Measurements from ENCODE around the gene KNDC1. TPM values are rescaled to one million over a fixed set of nuclear protein-coding genes. Genes with fewer than 3 reads are reported as not detected.

KNDC1 gene
- total and polyA plus RNA-seq, 2 experiments from 2014 or later, result 1.8 to 16.0 TPM

GRCh38 chr10:133154996-133155778, 4.8 kb upstream of the KNDC1 start:
- Histone ChIP-seq H3K36me3 (ENCODE audit: insufficient read depth) (no peaks in the 10 kb centered on the region), H3K4me2 (no peak overlapping the region), H3F3A (replicated peaks; ENCODE audit: low read depth) (peaks cover 17% of the 10 kb centered on the region; the same call in 1 of the 2 replicates), H3K27me3 (ENCODE audit: insufficient read depth) (no peaks in the 10 kb centered on the region), H3K27ac (ENCODE audit: low read depth) (no peak overlapping the region), H3K79me2 (replicated peaks; ENCODE audit: insufficient read depth) (no peaks in the 10 kb centered on the region), H4K20me1 (replicated peaks; ENCODE audit: insufficient read depth) (no peaks in the 10 kb centered on the region), H3K4me1 (ENCODE audit: insufficient read depth) (peaks cover 15% of the 10 kb centered on the region), H2AFZ (no peak overlapping the region; the same call in 1 of the 2 replicates), H3K4me3 (no peak overlapping the region), H3K9me2 (ENCODE audit: insufficient read depth) (0 out of 2 replicates have a peak, but pooled peaks cover 2% of the 10 kb centered on the region)
- H3K27me3 Mint-ChIP-seq (ENCODE audit: insufficient read depth, low read depth, poor library complexity), result peaks cover 8% of the 10 kb centered on the region
- no peak overlapping the region for H3K27ac Mint-ChIP-seq
- ATAC-seq, result no peak
- peaks cover 8% of the 10 kb centered on the region for H3K36me3 Mint-ChIP-seq (ENCODE audit: low read depth)
- peaks cover 32% of the 10 kb centered on the region for H3K4me1 Mint-ChIP-seq
- H3K9me3 Mint-ChIP-seq, result peaks cover 12% of the 10 kb centered on the region; the same call in 2 of the 3 replicates
- DNase-seq (ENCODE audit: low spot score), result no peak
- H3K4me3 Mint-ChIP-seq, result no peak overlapping the region; the same call in 2 of the 3 replicates
- no peak for TF ChIP-seq STAT1 (IDR thresholded peaks at IDR 0.05; ENCODE audit: unreplicated experiment)
- no peak for TF ChIP-seq POLR2AphosphoS5 (IDR thresholded peaks at IDR 0.05; ENCODE audit: low read depth)
- no peak for TF ChIP-seq NANOG (IDR thresholded peaks at IDR 0.05; ENCODE audit: borderline replicate concordance)
- TF ChIP-seq ZNF462 (CRISPR knock-in tag; IDR thresholded peaks at IDR 0.05), result no peak
- TF ChIP-seq ZNF331 (CRISPR knock-in tag; IDR thresholded peaks at IDR 0.05; ENCODE audit: low read depth), result no peak
- TF ChIP-seq CTCF (conservative IDR thresholded peaks at IDR 0.05; ENCODE audit: low read depth in 2 of 2), result no peak
- TF ChIP-seq ZNF114 (CRISPR knock-in tag; IDR thresholded peaks at IDR 0.05), result no peak
- no peak for TF ChIP-seq JUNB (IDR thresholded peaks at IDR 0.05; ENCODE audit: unreplicated experiment)
- TF ChIP-seq EZH2 (IDR thresholded peaks at IDR 0.05; ENCODE audit: low read depth, unreplicated experiment), result no peak
- TF ChIP-seq EZH2phosphoT487 (IDR thresholded peaks at IDR 0.05; ENCODE audit: unreplicated experiment), result no peak
- no peak for TF ChIP-seq CREB1 (CRISPR knock-in tag; IDR thresholded peaks at IDR 0.05; ENCODE audit: low read depth)
- no peak for TF ChIP-seq ETS1 (IDR thresholded peaks at IDR 0.05)

All from GM23338 (cell line).